Activated T-helper 1 cell treated with Interleukin-2 at 50 U/mL for 16 hours (primary cell): ENCODE measurements around the gene NAA25.
"Not testable (repeated sequence)": the region's sequence is repeated elsewhere in the genome, so short reads cannot be mapped to it uniquely, and the experiment has no call there.

Experiments
- DNase-seq: peaks from one replicate; pipeline ENCODE4 v3.0.0-alpha.2; 2020; ENCODE audit warnings: low read depth

NAA25 gene

GRCh38 chr12:112009596-112009995 is 99.0 kb downstream of the NAA25 start:
- not testable (repeated sequence) for DNase-seq

GRCh38 chr12:112008918-112009317 is 99.7 kb downstream of the NAA25 start:
- no peak for DNase-seq

GRCh38 chr12:112007945-112008344 is 100.6 kb downstream of the NAA25 start:
- DNase-seq: no peak

- no peak for DNase-seq
Measured at GRCh38 chr12:112005419-112006395, 102.9 kb downstream of the NAA25 start.

DNA sequence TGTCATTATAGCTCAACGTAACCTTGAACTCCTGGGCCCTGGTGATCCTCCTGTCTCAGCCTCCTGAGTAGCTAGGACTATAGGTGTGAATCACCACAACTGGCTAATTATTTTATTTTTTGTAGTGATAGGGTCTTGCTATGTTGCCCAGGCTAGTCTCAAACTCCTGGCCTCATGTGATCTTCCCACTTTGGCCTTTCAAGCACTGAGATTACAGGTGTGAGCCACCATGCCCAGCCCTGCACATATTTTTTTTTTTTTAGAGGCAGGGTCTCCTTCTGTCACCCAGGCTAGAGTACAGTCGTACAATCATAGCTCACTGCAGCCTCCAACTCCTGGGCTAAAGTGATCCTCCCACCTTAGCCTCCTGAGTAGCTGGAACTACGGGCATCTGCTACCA is 104.5 kb downstream of the NAA25 start:
- no peak for DNase-seq

GRCh38 chr12:112001576-112001975 is 107.0 kb downstream of the NAA25 start:
- DNase-seq: no peak

GRCh38 chr12:112000820-112001219 is 107.8 kb downstream of the NAA25 start:
- no peak for DNase-seq

DNA sequence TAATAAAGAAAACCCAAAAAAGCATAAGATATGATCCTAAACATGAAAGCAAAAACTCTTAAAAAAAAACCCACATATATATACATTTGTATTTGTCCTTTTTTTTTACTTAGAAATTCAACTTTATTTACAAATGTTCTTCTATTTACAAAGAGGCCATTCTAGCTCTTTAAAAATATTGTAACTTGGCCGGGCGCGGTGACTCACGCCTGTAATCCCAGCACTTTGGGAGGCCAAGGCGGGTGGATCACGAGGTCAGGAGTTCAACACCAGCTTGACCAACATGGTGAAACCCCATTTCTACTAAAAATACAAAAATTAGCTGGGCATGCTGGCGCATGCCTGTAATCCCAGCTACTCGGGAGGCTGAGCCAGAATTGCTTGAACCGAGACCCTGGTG is 109.5 kb downstream of the NAA25 start:
- not testable (repeated sequence) for DNase-seq

- no peak for DNase-seq
Measured at GRCh38 chr12:111998015-111998414, 110.6 kb downstream of the NAA25 start.

GRCh38 chr12:111997300-111997699 is 111.3 kb downstream of the NAA25 start:
- no peak for DNase-seq

DNA sequence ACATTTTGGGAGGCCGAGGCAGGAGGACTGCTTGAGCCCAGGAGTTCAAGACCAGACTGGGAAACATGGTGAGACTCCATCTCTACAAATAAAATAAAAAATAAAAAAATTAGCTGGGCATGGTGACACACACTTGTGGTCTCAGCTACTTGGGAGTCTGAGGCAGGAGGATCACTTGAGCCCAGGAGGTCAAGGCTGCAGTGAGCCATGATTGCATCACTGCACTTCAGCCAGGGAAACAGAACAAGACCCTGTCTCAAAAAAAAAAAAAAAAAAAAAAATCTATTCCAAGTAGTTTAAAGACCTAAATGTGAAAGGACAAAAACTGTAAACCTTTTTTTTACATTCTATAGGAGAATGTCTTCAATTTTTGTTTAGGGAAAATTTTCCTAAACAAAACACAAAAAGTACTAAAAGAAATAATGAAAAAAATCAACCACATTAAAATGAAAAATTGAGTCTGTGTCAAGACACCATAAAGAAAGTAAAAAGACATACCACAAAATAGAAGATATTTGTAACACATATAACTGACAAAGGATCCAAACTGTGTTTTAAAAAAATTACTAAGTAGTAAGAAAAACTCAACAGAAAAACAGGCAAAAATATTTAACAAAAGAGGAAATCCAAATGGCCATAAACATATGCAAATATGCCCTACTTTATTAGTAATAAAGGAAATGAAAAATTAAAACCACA is 112.7 kb downstream of the NAA25 start:
- DNase-seq: no peak

DNA sequence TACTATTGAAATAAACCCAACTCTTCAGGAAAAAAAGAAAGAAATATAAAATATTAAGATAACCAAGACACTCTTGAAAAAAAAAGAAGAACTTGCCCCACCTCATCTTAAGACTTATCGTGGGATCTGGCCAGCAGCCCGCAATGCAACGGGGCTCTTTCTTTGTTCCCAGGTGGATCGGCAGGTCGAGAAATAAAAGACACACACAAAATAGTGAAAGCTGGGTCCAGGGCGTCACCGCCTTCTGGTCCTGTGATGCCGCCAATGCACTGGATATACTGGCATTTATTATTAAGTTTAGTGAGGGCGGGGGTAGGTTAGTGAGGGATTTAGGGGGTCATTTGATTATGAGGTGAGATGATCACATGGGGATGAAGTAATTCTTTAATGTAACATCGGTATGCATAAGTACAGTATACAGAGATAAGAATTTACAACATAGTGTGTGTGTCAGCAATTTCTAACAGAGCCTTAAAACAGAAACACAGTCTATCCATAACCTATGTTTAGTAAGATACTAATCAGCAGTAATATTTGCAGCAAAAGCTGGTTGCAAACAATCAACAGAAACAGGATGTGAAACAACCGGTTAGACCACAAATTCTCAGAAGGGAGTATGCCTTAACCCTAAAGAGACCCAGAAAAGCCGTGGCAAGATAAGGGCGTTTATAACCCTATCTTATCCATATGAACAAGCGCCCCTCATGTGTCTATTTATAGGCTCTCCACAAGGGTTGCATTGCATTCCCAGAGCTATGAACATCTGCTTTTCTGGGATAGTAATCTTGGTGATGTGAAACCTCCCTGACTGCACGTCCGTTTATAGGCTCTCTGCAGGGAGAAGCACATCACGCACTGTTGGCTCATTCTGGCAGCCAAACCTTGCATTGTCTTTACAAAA is 114.1 kb downstream of the NAA25 start:
- DNase-seq: not testable (repeated sequence)

DNA sequence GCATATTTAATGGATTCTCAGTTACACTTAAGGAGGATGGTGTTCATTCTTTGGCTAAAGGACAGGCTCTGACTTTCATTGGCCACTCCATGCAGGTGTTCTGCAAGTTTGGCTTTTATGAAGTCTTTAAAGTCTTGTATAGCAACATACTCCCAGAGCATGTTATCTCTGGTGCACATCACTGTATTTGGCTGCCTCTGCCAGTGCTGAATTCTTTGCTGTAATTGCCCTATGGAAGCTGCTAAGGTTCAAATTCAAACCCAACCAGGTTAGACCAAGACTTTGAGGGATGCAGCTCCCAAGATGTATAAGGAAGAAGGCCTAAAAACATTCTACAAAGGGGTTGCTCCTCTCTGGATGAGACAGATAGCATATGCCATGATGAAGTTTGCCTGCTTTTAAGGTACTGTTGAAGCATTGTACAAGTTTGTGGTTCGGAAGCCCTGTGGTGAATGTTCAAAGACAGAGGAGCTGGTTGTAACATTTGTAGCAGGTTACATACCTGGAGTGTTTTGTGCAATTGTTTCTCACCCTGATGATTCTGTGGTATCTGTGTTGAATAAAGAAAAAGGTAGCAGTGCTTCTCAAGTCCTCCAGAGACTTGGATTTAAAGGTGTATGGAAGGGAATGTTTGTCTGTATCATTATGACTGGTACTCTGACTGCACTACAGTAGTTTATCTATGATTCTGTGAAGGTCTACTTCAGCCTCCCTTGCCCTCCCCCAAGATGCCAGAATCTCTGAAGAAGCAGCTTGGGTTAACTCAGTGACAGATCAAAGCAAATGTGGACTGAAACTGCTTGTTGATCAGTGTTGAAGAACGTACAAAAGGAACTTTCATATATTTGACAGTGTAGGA is 115.1 kb downstream of the NAA25 start:
- DNase-seq: no peak

DNA sequence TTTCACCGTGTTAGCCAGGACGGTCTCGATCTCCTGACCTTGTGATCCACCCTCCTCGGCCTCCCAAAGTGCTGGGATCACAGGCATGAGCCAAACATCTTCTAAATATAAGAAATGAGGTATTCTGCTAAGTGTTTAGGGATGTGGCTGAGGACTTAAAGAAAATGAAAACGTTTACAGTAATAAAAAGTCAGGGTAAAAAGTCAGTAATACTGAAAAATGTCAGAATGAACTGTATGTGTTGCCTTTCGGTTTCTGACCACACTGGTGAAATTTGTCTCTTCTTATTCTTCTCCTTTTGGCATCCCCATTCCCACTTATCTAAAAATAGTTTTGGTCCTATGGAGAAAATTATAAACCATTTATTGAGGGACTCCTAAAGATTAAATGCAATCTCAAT is 116.1 kb downstream of the NAA25 start:
- no peak for DNase-seq

GRCh38 chr12:111991946-111992345 is 116.6 kb downstream of the NAA25 start:
- no peak for DNase-seq

DNA sequence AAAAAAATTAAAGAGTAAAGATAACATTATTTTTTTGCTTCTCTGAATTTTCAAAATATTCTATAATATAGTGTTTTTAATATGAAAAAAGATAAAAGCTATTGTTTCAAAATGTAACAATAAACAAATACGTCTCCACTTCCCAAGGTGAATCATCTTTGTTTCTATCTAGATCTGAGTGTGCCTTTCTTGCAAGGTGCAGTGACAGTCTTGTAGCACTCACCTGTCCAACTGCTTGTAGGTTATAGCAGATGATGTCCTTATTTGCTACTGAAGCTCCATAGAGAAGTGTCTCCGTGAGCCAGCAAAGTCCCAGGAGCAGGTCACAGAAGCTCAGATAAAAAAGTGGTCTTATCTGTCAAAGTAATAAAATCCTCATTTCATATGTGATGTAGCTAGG is 117.0 kb downstream of the NAA25 start:
- DNase-seq: no peak

- DNase-seq: no peak
Measured at GRCh38 chr12:111984820-111985219, 123.8 kb downstream of the NAA25 start.

- DNase-seq: no peak
Measured at GRCh38 chr12:111981987-111982386, 126.6 kb downstream of the NAA25 start.

DNA sequence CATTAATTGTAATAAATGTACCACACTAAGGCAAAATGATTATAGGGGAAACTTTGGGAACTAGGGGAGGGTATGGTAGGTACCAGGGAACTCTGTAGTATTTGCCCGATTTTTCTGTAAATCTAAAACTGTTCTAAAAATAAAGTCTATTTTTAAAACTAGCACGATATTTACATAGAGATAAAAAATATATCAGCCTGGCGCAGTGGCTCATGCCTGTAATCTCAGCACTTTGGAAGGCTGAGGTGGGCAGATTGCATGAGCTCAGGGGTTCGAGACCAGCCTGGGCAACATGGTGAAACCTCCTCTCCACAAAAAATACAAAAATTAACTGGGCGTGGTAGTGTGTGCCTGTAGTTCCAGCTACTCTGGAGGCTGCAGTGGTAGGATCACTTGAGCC is 128.0 kb downstream of the NAA25 start:
- DNase-seq: no peak

GRCh38 chr12:111978545-111978944 is 130.0 kb downstream of the NAA25 start:
- no peak for DNase-seq

GRCh38 chr12:111976860-111977259 is 131.7 kb downstream of the NAA25 start:
- DNase-seq: no peak
